NCI-H524 treated with DMSO at 0.1 percent for 48 hours (cell line): ENCODE measurements around the gene TULP4.

Experiments
- DNase-seq: peaks from one replicate; lab custom pipeline; 2025; lab: John Stamatoyannopoulos, UW

The TULP4 gene

DNA sequence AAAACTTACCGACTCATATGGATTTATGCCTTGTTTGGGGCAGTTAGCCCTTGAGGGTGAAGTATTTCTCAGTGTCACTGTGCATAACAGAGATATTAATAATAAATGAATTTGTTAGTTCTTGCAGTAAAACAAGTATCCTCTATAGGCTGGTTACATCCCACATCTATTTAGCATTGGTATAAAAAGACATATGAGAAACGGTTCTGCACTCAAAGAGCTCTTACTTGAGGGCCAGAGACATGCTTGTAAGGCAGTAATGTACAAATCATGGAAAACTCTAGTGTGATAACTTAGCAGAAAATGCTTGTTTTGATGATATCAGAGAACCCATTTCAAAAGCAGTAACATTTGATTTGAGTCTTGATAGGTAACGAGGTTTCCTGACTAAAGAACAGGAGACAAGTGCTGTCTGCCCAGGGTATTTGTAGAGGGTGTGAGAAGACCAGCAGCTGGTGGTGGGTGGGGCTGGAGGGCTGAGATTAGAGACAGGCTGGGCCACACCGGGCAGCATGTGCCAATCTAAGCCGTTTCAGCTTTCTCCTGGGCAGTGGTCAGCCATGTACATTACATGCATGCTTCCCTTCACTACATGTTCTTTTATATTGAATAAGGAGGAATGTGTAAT is 46.3 kb downstream of the TULP4 start:
- DNase-seq, result peak; percentile 87

DNA sequence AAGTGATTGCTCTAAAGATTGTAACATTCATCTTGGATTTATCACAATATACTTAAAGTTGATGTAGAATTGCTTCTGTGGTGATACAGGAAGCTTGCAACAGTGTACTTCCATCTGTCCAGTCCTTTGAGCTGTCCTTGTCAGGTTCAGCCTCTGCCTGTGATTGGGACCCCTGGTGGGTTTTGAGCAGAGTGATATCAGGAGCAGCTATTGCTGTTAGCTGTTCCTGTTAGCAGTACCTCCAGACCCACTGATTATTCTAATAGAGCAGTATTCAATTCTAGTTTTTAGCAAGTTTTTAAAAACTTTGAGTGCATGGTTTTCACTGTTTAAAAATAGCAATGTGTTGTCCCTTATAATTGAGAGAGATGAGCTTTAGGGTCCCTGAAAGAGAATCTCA is 48.8 kb downstream of the TULP4 start:
- DNase-seq, result peak; percentile 14

DNA sequence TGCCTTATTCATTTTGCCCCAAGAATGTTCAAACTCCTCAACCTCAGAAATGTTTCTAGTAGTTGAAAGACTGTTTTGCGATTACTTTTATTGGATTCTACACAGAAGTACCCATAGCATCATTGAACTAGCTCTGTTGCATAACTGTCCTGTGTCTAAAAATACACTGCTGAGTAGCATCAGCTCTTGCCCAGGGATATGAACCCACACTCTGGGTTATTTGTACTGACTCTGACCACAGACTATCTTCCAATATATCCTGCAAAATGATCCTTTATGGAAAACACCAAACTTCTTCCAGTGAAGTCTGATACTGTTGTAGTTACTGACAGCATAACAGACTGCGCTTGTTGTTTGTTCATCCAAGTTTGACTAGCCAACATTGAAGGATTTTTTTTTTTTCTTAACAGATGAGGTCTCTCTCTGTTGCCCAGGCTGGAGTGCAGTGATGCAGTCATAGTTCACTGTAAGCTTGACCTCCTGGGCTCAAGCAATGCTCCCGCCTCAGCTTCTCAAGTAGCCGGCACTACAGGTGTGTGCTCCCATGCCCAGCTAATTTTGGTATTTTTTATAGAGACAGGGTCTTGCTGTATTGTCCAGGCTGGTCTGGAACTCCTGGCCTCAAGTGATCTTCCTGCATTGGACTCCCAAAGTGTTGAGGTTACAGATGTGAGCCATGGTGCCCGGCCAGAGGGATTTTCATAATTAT is 49.9 kb downstream of the TULP4 start:
- DNase-seq, result no peak

DNA sequence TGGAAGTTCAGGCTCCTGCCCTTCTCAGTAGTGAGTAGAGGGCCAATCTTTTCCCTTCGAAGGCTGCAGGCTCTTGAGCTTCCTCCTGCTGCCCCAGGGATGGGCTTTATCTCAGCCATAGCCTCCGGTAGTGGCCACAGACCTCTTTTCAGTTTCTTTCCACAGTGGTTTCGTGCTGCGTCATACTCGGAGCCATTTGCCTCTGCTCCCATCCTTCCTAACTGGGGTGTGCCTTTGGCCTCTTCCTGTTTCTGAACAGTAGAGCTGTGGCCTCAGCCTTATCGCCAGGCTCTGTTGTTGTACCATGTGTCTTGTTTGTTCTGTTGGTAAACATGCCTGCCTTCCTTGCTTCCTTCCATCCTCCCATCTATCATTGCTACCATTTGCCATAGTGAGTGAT is 54.1 kb downstream of the TULP4 start:
- no peak for DNase-seq

DNA sequence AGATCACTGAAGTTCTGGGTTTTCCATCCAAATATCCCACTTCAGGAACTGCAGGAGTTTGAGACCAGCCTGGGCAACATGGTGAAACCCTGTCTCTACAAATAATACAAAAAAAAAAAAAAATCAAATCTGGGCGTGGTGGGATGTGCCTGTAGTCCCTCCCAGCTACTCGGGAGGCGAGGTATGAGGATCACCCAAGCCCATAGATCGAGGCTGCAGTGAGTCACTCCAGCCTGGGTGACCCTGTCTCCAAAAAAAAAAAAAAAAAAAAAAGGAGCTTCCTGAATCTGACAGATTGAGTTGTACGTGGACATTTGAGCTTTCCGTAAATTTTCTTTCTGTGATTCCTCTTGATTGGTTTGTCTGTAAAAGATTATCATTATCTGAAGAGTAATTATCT is 55.6 kb downstream of the TULP4 start:
- DNase-seq, result no peak

DNA sequence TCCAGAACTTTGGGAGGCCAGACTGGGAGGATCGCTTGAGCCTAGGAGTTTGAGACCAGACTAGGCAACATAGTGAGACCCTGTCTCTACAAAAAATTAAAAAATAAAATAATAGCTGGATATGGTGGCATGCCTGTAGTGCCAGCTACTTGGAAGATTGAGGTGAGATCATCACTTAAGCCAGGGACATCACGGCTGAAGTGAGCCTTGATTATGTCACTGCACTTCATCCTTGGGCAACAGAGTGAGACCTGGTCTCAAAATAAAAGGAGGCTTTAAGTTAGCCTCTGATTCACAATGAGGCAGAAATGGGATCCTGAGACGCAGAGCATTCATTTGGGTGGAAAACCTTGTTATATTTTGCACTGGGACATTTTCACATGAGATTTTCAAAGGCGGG is 57.0 kb downstream of the TULP4 start:
- DNase-seq, result no peak

DNA sequence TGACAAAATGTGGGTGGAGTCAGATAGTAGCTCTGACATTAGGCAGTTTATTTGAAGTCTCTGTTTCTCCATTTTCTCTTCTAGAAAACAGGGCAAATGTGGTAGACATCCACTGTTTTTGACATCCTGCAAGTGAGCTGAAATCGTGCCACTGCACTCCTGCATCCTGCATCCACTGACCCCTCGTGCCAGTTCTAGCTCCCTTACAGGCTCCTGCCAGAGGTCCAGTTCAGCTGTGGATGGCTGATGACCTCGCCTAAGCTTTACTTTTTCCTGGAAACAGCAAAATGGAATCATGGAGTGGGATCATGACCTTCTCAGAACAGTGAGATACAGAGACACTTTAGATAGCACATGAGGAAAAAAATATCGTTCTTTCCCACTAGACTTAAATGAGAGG is 58.5 kb downstream of the TULP4 start:
- DNase-seq, result no peak

DNA sequence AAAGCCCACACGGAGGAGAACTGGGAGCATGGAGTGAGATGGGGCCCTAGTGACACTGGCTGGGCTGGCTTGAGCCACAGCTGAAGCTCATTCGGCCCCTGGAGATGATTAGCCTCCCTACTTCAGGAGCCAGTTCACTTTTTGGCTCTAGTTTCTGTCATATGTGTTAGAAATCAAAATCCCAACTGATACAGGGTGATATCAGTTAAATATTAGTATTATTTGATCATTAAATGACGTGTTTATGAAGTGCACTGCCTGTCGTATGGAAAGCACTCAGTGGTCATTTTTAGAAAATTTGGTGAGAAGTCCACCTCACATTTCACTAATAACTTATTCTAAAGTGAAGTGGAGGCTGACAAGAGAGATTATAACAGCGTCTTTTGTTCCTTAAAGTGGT is 59.0 kb downstream of the TULP4 start:
- no peak for DNase-seq

DNA sequence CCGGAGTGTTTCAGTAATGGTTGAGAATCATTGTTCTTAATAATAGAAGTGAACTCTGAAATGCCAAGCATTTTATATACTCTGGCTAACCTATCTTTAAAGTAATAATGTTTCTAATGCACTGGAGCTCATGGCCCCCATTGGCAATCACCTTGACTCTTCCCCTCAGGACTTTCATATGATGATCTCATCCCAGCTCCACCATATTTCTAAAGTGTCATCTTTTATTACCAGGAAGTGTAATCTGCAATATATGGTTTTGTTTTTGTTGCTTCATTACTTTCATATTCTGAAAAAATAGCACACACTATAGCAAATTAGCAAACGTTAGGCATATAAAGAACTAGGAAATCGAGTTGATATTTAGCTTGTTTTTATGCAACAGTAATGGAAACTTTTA is 60.3 kb downstream of the TULP4 start:
- DNase-seq, result no peak

DNA sequence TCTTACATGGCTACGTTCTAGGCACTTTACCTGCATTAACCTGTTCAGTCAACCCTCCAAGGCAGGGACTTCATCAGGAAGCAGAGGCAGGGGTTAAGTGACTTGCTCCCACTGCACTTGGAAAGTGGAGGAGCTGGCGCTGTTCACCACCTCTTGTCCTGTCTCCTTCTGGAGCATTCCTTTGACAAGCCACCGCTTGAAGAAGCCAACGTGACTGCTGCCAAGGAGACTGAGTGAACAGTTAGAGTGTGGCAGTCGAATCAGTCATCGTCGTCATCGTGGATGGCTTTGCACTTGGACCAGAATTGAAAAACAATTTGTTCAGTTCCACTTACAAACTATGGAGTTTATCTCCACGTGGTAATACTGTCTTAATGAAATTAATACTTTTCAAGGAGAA is 60.9 kb downstream of the TULP4 start:
- DNase-seq, result no peak

DNA sequence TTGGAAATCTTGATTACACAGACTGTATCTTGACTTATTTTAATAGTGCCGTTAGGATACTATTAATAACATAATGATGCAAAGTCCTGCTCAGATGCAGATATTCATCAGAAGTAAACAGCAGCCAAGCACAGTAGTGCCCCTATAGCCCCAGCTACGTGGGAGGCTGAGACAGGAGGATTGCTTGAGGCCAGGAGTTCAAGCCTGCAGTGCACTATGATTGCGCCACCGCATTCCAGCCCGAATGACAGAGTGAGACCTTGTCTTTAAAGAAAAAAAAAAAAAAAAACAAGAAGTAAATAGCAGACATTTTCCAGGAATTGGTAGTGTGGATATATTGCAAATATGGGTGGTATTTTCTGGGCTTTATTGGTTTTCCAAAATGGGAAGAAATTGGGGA is 61.8 kb downstream of the TULP4 start:
- DNase-seq, result no peak

DNA sequence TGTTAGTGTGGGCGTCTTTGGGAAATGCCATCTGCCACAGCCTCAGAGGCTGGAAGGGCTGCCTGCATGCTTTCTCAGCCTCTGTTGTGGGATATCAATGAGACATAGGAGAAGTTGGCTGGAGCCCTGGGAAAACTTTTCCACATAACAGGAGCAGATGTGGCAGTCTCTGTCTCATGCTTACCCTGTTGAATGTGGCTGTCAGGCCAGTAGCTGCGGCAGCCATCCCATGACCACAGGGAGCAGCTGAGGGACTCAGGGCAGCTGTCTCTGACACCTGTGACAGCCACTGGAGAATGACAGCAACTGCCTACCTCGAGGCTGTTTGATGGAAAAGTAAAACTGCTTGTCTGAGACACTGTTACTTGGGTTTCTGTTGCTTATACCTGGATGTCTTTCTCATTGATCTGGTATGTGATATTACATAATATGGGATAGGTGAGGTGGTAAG is 64.4 kb downstream of the TULP4 start:
- peak; percentile 64 for DNase-seq

DNA sequence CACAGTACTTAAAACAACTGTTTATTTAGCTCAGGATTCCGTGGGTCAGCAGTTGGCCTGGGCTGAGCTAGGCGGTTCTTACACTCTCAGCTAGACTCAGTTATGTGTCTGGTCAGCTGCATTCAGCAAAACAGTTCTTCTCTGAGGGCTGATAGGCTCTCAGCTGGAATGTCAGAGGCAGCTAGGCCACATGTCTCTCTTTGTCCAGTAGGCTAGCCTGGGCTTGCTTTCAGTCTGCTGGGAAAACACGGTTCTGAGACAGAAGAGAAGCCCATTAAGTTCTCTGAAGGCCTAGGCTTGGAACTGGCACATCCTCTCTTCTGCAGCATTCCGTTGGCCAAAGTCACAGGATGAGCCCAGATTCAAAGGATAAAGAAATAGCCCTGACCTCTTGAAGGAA is 65.6 kb downstream of the TULP4 start:
- no peak for DNase-seq

DNA sequence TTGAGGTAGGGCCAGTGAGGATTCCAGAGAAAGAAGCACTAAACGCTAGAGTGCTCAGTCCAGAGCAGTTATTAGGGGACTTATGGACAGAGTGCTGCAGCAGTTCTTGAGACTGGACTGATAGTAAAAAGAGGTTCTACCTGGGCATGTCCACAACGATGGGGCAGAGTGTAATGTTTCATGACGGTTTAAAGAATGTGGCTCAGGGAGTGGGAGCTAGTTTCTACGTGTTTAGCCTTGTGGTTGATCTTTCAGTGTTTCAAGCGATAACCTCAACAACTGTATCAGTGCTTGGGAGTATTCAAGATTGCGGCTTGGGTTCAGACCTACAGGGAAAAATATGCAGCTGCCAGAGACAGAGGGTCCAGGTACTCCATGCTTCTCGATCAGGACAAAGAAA is 67.1 kb downstream of the TULP4 start:
- DNase-seq, result no peak

DNA sequence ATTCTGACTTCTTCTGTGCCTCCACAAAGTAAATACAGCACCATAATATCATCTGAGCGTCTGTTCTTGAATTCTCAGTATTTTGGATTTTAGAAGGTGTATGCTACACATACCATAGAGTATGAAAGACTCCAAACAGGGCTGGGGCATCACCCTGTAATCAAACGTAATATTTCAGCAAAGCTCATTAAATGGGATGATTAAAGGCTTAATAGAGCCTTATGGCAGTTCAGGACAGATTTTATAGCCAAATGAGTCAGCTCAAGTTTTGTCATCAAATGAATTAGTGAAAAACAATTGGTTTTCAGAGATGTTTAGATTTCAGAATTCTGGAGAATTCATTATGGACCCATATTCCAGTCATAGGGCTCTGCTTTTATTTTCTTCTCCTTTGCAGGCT is 68.9 kb downstream of the TULP4 start:
- DNase-seq, result no peak

DNA sequence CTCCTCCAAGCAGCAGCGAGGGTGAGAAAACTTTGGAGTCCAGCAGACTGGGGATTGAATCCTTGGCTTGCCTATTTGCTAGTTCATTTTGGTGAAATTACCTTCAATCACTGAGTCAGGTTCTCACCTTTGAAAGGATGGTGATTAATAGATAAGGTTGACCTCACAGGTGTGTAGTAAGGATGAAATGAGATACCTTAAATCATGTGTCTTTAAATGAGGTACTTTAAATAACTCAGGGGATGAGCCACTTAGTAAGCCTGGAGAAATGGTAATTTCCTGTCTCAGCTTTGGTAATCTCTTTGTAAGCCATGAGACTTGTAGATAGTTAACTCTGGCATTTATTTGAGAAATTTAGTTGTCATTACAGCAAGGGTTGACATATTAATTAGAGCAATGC is 70.2 kb downstream of the TULP4 start:
- no peak for DNase-seq

DNA sequence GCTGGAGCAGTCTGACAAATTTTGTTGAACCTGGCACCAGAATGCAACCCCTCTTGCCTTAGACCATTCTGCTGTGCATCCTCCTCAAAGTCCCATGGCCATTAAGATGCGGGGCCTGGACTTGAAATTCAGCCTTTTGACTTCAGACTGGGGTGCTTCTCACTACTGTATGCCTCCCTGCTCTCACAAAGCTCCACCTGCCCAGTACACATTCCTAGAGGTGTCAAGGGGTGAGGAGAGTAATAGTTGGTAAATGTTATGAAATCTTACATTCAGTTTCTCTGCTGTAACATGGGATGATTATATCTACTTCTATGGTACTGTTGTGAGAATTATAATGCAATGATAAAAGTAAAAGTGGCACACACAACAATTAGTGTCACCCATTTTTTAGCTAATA is 70.8 kb downstream of the TULP4 start:
- no peak for DNase-seq

DNA sequence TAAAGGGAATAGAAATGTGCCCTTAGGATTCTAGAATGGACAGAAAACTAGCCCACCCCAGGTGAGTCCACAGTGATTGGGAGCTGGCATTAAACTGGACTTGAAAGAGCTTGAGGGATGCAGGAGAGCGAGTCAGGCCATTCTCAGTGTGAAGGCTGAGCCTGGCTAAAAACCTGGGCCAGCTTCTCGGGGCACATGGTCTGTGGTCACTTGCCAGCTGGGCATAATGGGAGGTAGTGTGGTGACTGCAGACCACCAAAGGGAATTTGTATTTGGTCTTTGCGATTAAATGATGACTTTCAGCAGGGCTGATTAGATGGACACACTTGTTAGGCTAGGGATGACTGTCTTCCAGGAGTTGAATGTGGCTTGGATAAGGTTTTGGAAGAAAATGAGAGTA is 71.3 kb downstream of the TULP4 start:
- no peak for DNase-seq

DNA sequence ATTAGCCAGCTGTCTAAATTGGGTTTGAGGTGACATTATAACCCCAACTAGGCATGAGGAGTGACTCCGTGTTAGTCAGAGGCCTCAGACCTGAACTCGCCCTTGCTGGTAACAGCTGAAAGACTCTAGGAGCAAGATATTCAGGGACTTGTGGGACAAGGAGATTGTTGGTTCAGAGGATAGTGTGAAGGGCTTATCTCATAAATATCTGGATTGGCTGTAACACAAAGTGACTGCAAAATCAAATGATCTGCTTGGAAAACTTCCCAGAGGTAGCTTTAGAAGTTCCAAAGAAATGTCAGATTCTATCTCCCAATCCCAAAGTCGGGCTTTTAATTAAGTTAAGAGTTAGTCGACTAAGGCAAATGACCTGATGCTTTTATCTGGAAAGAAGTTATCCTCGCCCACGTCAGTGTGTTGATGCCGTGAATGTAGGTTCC is 72.4 kb downstream of the TULP4 start:
- no peak for DNase-seq

DNA sequence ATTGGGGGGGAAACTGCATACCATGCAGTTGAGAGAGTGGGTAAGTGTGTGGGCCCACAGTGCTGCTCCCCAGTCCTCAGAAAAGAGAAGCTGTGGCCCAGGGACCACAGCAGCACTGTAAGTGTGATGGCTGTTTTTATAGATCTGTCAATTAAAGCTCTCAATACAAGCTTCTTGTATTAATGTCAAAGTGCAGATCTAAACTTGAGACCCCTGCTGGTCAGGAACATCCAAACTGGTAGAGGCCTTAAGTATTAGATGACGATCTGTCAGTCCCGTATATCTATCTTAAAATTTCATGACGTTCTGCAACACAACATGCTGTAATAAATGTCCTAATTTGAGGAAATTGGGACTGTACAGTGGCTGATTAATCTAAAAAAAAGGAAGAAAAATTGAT is 74.8 kb downstream of the TULP4 start:
- peak; percentile 20 for DNase-seq

DNA sequence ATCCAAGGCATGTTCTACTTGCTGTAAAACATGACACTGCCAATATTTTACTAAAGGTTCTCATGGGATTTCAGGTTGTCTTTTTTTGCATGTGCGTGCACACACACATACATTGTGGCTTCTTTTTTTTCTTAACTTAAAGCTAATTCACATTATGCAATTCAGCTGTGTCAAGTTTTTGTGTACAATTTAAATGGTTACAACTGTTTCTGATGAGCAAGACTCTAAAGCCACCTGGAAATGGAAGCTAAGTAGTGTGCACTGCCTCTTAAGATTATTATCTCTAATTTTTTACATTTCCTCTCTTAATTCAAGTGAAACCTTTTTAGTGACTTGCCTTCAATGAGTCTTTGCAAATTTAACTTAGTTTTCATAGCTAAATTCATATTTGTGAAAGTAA is 75.3 kb downstream of the TULP4 start:
- no peak for DNase-seq

DNA sequence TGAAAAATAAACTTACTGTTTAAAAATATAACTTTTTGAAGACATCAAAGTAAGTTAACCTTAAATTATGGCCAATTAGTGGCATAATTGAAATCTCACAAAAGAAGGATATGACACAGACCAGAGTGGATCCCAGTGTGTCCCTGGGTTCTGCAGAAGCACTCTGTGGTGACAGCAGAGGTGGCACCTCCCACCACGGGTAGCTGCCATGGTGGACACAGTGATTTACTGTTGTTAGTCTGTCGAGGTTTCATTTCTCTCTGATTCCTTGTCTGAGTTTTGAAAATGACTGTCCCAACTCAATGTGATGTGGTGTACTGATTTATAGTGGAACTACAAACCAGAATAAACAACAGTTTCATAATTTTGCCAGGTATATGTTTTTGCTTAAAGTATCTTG is 76.5 kb downstream of the TULP4 start:
- DNase-seq, result no peak

DNA sequence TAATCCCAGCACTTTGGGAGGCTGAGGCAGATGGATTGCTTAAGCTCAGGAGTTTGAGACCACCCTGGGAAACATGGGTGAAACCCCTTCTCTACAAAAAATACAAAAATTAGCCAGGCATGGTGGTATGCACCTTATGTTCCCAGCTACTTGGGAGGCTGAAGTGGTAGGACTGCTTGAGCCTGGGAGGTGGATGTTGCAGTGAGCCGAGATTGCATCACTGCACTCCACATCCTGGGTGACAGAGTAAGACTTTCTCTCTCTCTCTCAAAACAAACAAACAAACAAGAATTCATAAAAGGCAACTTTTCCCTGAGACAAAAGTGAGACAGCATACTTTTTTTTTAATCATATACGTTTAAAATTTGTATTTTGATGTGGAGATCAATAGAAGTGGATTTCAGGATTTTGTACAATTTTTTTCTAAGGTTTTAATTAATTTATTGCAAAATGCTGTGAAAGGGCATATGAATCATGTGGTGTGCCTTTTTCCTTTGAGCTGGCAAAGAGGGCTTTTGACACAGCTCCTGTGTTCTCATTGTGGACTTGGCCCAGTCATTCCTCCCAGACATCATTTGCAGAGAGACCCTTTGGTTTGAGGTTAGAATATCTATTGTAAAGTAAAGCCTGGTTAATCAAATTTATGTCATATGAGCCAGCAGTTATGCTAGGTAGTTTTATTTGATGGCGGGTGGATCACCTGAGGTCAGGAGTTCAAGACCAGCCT is 77.1 kb downstream of the TULP4 start:
- DNase-seq, result no peak
